GM04504 (cell line): ENCODE results near the gene AEBP1.
A peak's percentile ranks its signal among the peaks of the same experiment; 100 is the strongest.

Experiments used
- DNase-seq: peaks from one replicate; pipeline ENCODE4 v3.0.0-alpha.2; 2012; ENCODE audit warnings: low read depth

Gene AEBP1

DNA sequence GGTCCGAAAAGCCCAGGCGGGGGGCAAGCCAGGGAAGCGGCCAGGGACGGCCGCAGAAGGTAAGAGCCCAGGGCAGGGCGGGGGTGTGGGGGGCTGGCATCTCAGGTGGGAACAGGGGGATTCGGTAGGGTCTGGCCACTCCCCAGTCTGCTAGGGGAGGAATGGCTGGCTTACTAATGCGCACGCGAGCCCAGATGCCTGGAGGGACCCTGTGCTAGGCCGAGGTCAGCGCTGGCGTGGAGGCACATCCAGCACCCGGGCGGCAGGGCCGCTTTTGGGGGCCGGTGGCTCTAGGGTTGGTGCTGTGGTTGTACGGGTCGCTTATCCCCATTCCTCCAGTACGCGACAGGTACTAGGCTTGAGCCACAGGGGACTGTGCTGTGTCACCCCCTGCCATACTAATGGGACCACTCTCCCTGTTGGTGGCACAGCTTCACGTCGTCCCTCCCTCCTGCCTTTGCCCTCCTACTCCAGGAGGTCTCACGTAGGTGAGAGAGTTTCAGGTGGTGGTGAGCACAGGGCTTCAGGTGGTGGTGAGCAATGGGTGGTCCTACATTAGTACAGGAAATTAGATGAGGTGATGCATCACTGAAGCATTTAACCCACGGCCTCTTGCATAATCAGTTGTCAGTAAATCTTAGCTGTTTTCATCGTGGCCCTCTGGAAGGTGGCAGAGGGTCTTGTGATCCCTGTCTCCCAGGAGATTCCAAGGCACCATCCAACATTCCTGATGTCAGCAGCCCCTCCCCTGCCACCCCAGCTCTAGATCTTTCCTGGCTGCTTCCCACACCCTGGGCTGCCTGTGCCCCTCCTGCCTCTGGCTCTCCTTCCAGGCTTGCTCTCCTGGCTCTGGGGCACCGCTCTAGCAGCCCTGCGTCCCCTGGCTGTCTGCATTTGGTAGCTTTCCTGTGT is 971 bp downstream of the AEBP1 start:
- peak; percentile 62 for DNase-seq

DNA sequence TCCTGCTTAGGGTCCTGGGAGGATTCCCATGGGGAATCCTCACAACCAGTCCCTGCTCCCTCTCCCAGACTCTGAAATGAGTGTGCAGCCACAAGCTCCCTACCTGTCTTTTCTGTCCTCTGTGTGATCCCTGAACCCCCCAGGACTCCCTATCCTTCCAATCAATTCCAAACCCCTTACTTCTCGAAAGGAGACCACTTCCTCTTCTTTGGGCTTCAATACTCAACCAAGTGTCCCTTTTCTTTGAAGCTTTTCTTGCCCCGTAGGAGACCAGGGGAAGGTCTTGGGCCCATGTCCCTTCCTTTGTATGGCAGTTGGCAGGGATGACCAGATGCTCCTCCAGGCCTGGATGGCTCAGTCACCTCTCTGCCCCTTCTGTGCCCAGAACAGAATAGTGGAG is 1.7 kb downstream of the AEBP1 start:
- DNase-seq, result no peak

DNA sequence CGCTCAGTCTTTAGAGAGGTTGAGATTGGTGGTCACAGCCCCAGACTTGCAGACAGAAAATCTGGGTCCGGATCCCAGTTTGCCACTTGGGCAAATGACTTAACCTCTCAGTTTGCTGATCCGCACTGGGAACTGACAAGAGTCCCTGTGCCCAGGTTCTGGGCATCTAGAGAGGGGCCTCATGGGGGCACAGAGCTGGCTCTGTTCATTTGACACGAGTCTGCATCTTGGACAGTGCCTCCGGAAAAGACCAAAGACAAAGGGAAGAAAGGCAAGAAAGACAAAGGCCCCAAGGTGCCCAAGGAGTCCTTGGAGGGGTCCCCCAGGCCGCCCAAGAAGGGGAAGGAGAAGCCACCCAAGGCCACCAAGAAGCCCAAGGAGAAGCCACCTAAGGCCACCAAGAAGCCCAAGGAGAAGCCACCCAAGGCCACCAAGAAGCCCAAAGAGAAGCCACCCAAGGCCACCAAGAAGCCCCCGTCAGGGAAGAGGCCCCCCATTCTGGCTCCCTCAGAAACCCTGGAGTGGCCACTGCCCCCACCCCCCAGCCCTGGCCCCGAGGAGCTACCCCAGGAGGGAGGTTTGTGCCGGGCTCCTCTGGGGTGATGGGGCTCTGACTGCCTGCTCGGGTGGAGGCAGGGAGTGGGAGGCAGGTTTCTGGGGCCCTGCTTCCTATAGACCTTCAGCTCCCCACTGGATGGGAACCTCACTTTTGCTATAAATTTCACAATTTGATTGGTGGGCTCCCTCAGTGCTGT is 2.3 kb downstream of the AEBP1 start:
- no peak for DNase-seq

DNA sequence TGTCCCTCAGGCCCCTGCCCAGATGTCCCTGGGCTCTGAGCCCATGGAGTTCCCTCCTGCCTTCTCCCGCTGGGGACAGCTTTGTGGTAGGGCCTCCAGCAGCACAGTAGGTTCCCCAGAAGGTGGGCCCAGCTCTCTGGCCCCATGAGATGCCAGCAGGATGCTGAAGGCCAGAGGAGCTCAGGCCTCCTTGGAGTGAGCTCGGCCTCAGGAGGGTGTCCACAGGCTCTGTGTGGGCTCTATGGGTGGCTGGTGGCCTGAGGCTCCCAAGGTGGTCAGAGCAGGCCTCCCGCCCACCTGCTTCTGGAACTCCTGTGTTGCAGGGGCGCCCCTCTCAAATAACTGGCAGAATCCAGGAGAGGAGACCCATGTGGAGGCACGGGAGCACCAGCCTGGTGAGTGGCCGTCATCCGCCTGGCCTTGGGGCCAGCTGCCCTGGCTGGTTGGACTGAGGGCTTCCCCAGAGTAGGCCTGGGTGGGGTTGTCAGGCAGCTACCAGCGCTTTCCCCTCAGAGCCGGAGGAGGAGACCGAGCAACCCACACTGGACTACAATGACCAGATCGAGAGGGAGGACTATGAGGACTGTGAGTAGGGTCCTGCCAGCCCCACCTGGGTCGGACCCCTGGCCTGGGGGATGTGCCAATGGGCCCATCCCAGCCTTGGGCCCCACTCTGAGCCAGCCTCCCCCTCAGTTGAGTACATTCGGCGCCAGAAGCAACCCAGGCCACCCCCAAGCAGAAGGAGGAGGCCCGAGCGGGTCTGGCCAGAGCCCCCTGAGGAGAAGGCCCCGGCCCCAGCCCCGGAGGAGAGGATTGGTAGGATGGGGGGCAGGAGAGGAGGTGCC is 3.2 kb downstream of the AEBP1 start:
- DNase-seq, result no peak

DNA sequence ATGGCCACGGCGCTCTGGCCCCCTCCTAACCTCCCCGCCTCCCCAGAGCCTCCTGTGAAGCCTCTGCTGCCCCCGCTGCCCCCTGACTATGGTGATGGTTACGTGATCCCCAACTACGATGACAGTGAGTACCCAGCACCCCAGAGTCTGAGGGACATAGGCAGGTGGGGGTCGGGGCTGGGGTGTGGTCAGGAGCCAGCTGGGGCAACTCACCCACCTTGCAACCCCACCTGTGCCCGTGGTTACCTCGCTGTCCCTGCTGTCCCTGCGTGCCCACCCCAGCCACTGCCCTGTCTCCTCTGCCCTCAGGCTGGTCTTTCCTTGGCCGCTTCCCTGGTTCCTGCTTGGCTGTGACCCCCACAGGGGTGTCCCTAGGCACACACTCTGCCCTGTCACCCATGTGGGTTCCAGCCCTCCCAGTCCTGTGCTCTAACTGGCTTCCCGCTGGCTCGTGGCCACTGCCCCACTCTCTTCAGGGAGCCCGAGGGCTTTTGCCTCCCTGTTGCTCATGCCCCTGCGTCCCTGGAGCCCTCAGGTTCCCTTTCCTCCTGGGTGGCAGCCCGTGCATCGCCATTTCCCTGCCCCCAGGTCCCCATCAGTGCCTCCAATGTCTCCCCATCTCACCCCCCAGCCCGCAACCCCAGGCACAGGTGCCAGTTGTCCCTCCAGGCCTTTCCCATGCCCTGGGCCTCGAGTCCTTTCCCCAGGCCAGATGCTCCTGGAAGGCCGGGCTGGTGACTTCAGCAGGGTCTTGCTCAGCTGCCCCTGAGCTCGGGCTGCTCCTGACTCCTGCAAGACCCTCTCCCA is 4.0 kb downstream of the AEBP1 start:
- DNase-seq, result no peak

DNA sequence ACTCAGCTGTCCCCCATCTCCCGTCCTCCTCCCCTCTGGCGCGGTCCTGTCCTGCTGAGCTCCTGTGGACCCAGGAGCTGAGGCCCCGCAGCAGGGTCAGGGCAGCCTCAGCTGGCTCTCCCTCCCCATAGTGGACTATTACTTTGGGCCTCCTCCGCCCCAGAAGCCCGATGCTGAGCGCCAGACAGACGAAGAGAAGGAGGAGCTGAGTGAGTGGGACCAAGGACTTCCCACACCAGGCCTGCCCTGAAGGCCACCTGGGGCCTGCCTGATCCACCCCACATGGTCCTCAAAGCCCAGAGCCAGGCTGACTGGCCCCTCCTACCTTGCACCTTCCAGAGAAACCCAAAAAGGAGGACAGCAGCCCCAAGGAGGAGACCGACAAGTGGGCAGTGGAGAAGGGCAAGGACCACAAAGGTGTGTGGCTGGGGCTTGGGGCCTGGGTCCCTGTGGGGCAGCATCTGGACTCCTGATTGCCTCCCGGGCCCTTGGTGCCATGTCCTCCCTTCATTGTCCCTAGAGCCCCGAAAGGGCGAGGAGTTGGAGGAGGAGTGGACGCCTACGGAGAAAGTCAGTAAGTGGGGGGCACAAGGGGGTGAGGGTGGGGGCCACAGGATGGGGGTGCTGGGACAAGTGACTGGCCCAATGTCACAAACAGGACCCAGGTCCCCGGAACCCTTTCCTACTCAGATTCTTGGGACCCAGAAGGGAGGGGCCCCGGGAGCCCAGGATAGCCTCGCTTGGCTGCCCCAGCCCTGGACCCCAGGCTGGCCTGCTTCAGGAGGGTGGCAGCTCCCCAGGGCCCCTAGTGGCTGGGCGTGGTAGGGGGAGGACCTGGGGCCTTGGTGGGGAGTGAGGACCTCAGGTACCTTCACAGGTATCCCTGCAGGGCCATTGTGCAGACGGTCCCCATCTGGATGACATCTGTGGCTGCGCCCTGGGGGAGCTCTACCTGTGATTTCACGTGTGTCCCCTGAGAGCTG is 4.9 kb downstream of the AEBP1 start:
- DNase-seq, result no peak

DNA sequence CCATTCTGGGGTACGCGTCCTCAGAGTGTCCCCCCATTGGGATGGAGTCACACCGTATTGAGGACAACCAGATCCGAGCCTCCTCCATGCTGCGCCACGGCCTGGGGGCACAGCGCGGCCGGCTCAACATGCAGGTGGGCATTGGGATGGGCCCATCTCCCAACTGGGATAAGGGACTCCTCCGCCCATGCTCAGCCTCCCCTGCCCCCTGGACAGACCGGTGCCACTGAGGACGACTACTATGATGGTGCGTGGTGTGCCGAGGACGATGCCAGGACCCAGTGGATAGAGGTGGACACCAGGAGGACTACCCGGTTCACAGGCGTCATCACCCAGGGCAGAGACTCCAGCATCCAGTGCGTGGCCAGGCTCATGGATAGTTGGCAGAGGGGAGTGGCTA is 5.8 kb downstream of the AEBP1 start:
- no peak for DNase-seq

DNA sequence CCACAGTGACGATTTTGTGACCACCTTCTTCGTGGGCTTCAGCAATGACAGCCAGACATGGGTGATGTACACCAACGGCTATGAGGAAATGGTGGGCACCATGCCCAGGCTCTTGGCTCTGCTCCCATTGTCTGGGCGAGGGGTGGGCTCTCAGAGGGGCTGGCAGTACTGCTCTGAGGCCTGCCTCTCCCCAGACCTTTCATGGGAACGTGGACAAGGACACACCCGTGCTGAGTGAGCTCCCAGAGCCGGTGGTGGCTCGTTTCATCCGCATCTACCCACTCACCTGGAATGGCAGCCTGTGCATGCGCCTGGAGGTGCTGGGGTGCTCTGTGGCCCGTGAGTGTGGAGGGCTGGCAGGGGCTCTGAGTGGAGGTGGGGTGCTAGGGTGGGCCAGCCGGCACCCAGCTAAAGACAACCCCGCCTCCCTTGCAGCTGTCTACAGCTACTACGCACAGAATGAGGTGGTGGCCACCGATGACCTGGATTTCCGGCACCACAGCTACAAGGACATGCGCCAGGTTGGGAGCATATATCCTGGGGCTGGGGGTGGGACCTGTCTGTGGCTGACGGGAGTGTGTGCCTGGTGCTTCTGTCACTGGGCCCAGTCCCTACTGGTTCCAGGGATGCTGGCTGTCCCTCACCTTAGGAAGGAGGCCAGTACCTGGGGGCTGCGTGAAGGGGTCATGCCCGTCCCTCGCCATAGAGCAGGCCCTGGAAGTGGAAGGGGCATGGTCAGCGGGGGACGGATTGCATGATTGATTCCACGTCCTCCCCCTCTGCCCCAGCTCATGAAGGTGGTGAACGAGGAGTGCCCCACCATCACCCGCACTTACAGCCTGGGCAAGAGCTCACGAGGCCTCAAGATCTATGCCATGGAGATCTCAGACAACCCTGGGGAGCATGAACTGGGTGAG is 6.8 kb downstream of the AEBP1 start:
- no peak for DNase-seq

DNA sequence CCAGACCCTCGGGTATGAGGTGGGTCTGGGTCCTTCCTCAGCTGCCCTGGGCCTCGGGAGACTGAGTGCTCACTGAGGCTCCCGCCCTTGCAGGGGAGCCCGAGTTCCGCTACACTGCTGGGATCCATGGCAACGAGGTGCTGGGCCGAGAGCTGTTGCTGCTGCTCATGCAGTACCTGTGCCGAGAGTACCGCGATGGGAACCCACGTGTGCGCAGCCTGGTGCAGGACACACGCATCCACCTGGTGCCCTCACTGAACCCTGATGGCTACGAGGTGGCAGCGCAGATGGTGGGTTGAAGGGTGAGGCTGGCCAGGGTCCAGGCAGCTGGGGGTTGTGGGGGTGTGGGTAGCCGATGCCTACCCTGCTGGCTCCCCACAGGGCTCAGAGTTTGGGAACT is 7.6 kb downstream of the AEBP1 start:
- DNase-seq, result no peak

DNA sequence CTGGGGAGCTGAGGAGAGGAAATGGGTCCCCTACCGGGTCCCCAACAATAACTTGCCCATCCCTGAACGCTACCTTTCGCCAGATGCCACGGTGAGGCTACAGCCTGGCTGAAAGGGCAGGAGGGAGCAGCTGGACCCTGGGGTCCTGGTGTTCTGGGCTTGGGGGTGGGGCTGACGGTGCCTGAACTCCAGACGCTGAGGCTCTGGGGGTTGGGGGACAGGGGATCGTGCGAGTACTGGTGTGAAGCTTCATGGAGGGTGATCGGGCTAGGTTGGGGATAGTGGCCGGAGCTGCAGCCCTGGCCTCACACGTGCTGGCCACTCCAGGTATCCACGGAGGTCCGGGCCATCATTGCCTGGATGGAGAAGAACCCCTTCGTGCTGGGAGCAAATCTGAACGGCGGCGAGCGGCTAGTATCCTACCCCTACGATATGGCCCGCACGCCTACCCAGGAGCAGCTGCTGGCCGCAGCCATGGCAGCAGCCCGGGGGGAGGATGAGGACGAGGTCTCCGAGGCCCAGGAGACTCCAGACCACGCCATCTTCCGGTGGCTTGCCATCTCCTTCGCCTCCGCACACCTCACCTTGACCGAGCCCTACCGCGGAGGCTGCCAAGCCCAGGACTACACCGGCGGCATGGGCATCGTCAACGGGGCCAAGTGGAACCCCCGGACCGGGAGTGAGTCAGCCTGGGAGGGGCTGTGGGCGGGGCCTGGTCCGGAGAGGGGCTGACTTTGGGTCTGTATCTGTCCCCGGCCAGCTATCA is 8.3 kb downstream of the AEBP1 start:
- no peak for DNase-seq

DNA sequence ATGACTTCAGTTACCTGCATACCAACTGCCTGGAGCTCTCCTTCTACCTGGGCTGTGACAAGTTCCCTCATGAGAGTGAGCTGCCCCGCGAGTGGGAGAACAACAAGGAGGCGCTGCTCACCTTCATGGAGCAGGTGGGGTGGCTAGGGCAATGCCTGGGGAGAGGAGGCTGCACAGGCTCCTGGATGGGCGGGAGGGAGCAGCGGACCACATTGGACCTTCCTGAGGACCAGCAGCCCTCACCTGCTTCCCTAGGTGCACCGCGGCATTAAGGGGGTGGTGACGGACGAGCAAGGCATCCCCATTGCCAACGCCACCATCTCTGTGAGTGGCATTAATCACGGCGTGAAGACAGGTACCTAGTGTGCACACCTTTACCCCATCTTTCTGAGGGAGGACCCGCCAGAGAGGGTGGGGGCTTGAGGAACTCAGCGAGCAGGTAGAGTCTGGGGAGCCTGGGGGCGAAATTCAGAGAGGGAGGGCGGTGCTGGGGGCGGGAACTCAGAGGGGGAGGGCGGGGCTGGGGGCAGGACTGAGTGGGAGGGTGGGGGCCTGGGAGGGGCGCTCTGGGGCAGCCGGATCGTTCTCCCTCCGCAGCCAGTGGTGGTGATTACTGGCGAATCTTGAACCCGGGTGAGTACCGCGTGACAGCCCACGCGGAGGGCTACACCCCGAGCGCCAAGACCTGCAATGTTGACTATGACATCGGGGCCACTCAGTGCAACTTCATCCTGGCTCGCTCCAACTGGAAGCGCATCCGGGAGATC is 9.0 kb downstream of the AEBP1 start:
- no peak for DNase-seq

DNA sequence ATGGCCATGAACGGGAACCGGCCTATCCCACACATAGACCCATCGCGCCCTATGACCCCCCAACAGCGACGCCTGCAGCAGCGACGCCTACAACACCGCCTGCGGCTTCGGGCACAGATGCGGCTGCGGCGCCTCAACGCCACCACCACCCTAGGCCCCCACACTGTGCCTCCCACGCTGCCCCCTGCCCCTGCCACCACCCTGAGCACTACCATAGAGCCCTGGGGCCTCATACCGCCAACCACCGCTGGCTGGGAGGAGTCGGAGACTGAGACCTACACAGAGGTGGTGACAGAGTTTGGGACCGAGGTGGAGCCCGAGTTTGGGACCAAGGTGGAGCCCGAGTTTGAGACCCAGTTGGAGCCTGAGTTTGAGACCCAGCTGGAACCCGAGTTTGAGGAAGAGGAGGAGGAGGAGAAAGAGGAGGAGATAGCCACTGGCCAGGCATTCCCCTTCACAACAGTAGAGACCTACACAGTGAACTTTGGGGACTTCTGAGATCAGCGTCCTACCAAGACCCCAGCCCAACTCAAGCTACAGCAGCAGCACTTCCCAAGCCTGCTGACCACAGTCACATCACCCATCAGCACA is 9.7 kb downstream of the AEBP1 start:
- DNase-seq, result no peak

DNA sequence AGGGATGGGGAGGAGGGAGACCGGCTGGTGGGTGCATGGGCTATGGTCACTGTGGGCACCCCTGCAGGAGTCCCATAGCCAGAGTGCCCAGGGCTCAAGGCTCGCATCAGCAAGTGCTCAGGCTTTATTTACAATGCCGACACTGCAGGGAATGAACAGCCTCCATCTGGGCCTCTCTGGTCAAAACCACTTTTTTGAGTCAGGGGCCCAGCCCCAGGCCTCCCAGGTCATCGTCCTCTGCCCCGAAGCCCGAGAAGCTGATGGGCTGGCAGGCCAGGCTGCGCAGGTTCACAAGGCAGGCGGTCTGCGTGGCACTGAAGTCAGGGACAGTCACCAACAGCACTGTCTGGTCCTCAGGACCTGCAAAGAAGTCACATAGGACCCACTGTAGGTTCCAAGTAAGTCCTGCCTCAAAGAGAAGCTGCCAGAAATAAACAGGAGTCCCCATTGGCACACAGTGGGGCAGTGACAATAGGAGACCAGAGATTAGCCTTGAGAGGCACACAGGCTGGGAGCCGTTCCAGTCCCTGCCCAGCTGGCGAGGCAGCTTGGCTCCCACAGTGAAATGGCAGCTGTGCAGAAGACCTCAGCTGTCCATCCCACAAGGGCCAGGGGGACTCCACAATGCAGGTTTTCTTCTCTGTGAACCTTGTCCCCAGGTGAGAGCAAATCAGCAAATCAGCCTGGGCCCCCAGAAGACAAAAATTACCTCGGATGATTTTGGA is 10.6 kb downstream of the AEBP1 start:
- no peak for DNase-seq

DNA sequence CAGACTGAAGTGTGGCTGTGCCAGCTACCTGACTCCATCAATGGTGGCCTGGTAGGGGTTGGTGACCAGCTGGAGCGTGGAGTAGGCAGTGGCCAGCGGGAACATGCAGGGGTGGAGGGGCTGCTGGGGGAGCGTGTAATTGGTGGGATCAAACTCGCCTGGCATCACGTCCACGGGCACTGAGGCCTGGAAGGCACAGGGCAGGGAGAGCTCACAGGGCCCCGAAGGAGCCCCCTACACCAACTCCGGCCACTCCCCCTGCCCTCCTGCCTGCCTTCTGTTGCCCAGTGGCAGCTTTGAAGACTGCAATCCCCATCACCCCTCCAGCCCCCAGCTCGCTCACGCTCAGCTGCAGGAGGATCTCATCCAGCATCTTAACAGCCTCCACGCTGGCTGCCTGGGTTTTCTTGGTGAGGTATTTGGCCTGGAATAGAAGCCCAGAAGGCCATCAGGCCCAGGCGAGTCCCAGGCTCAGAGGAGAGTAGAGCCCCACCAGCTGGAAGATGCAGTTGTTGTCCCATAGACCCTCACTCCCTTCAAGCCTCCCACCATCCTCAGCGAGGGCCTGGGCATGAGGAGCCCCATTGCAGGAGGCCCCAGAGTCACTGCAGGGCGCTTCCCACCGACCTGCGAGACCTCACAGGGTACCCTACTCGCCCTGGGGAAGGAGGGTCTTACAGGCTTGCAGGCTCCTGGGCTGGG is 12.1 kb downstream of the AEBP1 start:
- DNase-seq, result no peak

DNA sequence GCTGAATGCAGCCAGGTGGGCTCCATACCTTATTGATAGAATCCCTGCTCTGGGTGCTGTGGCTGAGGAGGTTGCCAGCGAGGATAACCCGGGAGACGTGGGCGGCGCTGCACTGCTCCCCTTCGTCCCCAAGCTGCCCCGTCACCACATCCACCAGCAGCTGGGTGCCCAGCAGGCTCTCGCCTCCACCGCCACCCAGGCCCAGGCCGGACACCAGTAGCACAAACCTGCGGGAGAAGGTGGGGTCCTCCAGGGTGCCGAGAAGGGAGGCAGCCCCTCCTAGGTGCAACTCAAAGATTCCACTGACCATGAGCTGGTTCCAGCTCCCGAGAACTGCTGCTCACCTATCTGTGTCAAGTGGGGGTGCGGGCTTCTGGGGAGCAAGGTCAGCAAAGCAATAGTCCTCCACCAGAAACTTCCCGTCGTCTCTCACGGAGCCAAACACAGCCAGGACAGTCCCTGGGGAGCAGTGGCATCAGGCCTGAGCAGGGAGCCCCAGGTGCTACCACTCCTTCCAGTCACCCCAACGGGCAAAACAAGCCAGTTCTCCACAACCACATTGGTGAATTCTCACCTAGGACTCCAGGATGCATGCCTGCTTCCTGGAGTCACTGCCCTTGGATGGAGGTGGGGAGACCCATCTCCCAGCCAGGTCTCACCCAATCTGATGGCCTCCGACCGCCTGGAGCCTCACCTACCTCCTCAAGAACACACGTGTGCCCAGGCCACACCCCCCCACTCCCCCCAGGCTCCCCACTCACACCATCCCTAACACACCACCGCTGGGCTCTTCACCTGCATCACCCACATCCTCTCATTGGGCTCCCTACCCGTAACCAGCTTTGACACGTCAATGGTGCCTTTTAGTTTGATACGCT is 12.9 kb downstream of the AEBP1 start:
- no peak for DNase-seq
